HG03159 (cell line): ENCODE results near the gene PLBD2.

Source experiments
- ATAC-seq: cut with Tn5 transposase; IDR thresholded peaks from one replicate; pipeline ENCODE4 v1.9.1; 2021; ENCODE audit warnings: mild to moderate bottlenecking, moderate library complexity; ENCODE audit not compliant: unreplicated experiment

The PLBD2 gene

DNA sequence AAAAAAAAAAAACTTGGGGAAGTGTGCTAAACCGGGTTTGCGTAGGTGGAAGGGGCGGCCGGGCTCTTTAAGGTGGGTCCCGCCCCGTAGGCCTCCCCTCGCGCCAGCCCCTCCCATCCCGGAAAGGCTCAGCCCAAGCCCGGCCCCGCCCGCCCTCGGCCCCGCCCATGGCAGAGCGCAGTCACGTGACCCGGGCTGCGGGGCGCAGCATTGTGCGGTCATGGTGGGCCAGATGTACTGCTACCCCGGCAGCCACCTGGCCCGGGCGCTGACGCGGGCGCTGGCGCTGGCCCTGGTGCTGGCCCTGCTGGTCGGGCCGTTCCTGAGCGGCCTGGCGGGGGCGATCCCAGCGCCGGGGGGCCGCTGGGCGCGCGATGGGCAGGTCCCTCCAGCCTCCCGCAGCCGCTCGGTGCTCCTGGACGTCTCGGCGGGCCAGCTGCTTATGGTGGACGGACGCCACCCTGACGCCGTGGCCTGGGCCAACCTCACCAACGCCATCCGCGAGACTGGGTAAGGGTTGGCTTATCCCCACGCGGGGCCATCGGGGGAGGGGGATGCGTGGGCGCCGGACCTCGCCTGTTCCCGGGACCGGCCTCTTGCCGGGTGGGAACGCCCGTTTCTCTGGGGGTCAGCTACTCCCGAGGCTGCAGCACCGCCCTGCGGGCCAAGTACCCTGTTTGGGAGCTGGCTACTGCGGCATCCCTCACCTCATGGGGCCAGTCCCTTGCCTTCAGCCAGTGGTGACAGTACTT, at the start of gene PLBD2:
Gene PLBD2 (plus strand): TSS at position 207 of the 752 bp plus-strand sequence. CDS start 14 bp downstream, at position 221.
- ATAC-seq, result peak; percentile 92

DNA sequence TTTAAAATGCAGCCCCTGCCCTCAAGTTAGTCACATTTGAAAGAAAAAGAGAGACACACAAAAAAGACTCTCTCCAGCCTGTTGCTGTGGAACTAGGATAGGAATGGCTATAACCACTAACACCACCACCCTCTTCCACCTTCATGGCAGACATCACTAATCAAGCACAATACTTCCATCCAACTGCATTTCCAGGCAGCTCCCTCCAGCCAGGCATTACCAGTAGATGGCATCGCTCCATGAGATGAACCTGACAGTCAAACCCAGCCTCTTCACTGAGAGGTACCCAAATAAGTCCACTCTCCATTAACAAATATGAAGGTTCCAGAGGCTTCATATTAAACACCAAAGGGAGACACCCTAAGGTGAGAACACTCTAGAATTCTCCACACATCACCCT, 47.9 kb upstream of the PLBD2 start:
- no peak for ATAC-seq

GRCh38 chr12:113314121-113314529, 44.3 kb upstream of the PLBD2 start:
- ATAC-seq, result no peak

DNA sequence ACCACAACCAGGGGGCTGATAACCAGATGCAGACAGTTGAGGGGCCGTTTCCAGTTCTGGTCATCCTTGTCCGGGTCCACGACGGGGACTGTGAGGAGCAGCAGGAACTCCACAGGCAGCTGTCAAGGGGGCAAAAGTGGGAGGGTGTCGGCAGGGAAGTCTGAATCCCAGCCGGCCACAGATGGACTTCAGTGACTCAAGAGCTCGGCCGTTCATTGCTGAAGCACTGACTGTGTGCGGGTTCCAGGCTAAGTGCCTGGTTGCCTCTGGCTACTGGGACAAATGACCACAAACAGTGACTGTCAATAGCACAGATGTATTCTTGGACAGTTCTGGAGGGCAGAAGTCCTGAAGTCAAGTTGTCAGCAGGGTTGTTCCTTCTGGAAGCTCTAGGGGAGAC, 43.0 kb upstream of the PLBD2 start:
- ATAC-seq, result no peak

GRCh38 chr12:113316155-113316554, 42.2 kb upstream of the PLBD2 start:
- no peak for ATAC-seq

DNA sequence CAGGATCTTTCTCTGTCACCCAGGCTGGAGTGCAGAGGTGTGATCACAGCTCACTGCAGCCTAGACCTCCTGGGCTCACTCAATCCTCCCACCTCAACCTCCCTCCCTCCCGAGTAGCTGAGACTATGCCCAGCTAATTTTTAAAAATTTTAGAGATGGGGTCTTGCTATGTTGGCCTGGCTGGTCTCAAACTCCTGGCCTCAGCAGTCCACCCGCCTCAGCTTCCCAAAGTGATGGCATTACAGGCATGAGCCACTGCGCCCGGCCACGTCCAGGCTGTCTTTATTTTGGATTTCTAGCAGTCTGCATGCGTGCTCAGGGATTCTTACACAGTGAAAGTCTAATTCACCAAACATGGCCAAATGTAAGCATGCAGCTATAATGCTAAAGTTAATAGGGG, 41.3 kb upstream of the PLBD2 start:
- ATAC-seq, result no peak

- no peak for ATAC-seq
These were observed 40.2 kb upstream of the PLBD2 start for GRCh38 chr12:113318046-113318656.

DNA sequence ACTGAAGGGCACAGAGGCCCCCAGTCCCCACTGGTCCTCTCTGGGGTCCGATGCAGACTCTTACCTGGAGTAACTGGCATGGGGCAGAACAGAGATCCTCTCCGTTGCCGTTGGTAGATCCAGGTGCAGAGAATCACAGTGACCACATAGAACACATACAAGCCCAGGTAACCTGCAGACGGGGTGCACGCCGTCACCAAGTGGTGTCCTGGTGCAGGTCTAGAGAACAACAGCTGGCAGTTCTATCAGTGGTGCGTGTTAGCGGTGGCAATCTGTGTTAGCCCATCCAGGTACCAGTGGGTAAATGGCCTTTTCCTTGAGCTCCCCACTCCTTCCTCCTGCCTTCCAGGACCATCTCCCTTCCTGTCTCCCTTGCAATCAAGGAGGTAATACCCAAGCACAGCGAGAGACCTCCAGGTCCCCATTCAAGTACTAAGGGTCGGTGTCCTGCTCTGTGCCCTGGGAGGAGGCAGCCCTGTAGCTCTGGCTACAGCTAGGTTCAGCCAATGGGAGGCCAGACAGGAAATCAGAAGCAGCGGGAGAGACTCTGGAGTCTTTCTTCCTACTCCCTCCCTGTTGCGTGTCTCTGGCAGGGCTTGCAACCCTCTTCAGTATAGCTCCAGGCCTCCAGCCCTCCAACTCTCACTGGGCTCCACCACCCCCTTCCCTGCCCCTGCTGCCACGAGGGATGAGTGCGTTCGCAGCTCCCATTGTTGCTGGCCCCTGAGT, 39.3 kb upstream of the PLBD2 start:
- ATAC-seq, result no peak

GRCh38 chr12:113320401-113320800, 38.0 kb upstream of the PLBD2 start:
- no peak for ATAC-seq

GRCh38 chr12:113322343-113322742, 36.0 kb upstream of the PLBD2 start:
- no peak for ATAC-seq

- no peak for ATAC-seq
These were observed 32.5 kb upstream of the PLBD2 start for GRCh38 chr12:113325916-113326315.

- ATAC-seq, result no peak
These were observed 31.5 kb upstream of the PLBD2 start for GRCh38 chr12:113326775-113327395.

GRCh38 chr12:113328368-113328889, 30.0 kb upstream of the PLBD2 start:
- ATAC-seq, result no peak

- no peak for ATAC-seq
These were observed 29.2 kb upstream of the PLBD2 start for GRCh38 chr12:113329022-113329790.

- no peak for ATAC-seq
These were observed 28.5 kb upstream of the PLBD2 start for GRCh38 chr12:113329791-113330417.

- no peak for ATAC-seq
These were observed 27.9 kb upstream of the PLBD2 start for GRCh38 chr12:113330505-113330904.

DNA sequence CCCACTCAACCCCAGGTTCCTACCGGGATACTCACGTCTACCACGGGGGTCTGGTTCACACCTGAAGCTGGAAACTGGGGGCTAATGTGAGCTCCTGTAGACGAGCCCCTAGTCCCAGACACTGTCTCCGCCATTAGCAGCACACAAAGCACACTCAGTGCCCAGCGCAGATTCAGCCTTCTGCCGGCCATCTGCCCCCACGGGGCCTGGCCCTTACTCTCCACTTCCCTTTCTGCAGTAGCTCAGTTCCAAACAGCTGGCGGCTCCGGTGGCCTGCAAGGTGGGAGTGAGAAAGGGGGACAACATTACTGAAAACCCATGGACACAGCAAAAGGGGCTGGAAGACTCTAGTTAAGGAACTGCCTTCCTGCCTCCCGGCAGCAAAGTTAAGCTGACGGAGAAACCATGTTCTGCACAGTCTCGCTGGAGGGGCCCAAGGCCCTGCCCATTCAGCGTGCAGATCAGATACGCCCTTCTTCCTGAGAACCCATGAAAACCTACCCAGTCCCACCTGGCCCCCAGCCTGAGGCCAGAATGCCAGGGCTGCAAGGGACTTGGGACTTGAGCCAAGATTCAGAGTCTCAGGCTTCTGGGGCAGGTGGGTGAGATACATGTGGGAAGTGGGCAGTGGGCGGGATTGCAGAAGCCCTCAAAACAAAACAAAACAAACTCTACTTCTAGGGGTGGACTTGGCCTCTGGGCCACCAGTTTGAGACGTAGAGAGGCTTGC, 25.5 kb upstream of the PLBD2 start:
- no peak for ATAC-seq

GRCh38 chr12:113333418-113333750, 25.0 kb upstream of the PLBD2 start:
- ATAC-seq, result no peak
